Kidney (tissue), 14 donors: ENCODE data around the gene IL1RAP. TPM values are rescaled to one million over a fixed set of nuclear protein-coding genes. Genes with fewer than 3 reads are reported as not detected.
"Not testable (repeated sequence)": the region's sequence is repeated elsewhere in the genome, so short reads cannot be mapped to it uniquely, and the experiment has no call there.

Source experiments
- DNase-seq, 5 donors: peaks; one replicate each; pipeline ENCODE4 v3.0.0-alpha.2; 2013 to 2020
- FAIRE-seq: peaks from 2 replicates; lab custom pipeline; 2012; peaks lifted over from hg19 to GRCh38; lab: Jason Lieb, UNC
- H3K27ac ChIP-seq, 2 donors: one replicate each; pipeline ENCODE4 v1.7.0; 2013; ENCODE audit warnings: low read depth in 2 of 2, low read length in 2 of 2, inconsistent platforms in 1 of 2
- H3K27me3 ChIP-seq: one replicate; pipeline ENCODE4 v1.7.1; 2013; ENCODE audit warnings: low read length, inconsistent platforms; ENCODE audit not compliant: control insufficient read depth, insufficient read depth
- H3K36me3 ChIP-seq, 3 donors: one replicate each; pipeline versions ENCODE4 v1.7.0 to v1.7.1; 2013; ENCODE audit warnings: low read length in 3 of 3, control low read depth in 1 of 3, inconsistent platforms in 1 of 3; ENCODE audit not compliant: insufficient read depth in 3 of 3, control insufficient read depth in 2 of 3
- H3K4me1 ChIP-seq, 3 donors: one replicate each; pipeline versions ENCODE4 v1.7.0 to v1.7.1; 2013; ENCODE audit warnings: low read length in 3 of 3, inconsistent platforms in 1 of 3, low read depth in 1 of 3; ENCODE audit not compliant: control insufficient read depth in 2 of 3, insufficient read depth in 2 of 3
- H3K4me3 ChIP-seq, 3 donors: one replicate each; pipeline versions ENCODE4 v1.7.0 to v1.8.1; 2013; ENCODE audit warnings: low read length in 3 of 3, control low read depth in 1 of 3, inconsistent platforms in 1 of 3
- H3K9ac ChIP-seq, 3 donors: one replicate each; pipeline versions ENCODE4 v1.7.0 to v1.7.1; 2013; ENCODE audit warnings: low read length in 3 of 3, control low read depth in 1 of 3, inconsistent platforms in 1 of 3
- H3K9me3 ChIP-seq, 3 donors: one replicate each; pipeline versions ENCODE4 v1.7.0 to v1.7.1; 2013; ENCODE audit warnings: low read length in 3 of 3, control low read depth in 1 of 3, inconsistent platforms in 1 of 3; ENCODE audit not compliant: control insufficient read depth in 2 of 3, insufficient read depth in 1 of 3
- intact Hi-C: fragments of 100-400 bp; cut with DNase I; formaldehyde crosslinking; loops from one replicate; pipeline ENCODE4 v1.11.1; 2022
- polyA plus RNA-seq: library from polyadenylated mRNA; stranded (reverse); fragments of 350-450 nt; fragmentation: Illumina TruSeq; extraction: RNeasy Lipid Tissue Mini Kit (QIAGEN cat#74804); gene quantifications from one replicate; pipeline ENCODE4 v1.2.3, GENCODE V29; 2014; ENCODE audit warnings: low read depth, low replicate concordance; ENCODE audit not compliant: insufficient read depth
- total RNA-seq: library from RNA; stranded (reverse); fragmentation: NEBNext Ultra II Directional; extraction: Animal tissue kit (Norgen Biotek cat#: 25700); gene quantifications from one replicate; pipeline ENCODE4 v1.2.1, GENCODE V29; 2021
- TF ChIP-seq, protein P1 (sequence below): IDR thresholded peaks from 3 replicates; pipeline ENCODE4 v1.5.1; 2012; ENCODE audit warnings: mild to moderate bottlenecking, moderate library complexity, borderline replicate concordance; ENCODE audit not compliant: insufficient read depth; ENCODE audit errors: extremely low read depth
- donor health status: control.
- donor health status: control.
- donor health status: control.
- donor health status: control.
- donor health status: control.
- donor health status: DM: yes; HTN: yes; CAD: no.
- donor health status: Normal renal cell carcinoma (clear cell type).

The IL1RAP gene
- total and polyA plus RNA-seq, 2 donors from 2014 or later: 1.7 to 10.0 TPM

DNA sequence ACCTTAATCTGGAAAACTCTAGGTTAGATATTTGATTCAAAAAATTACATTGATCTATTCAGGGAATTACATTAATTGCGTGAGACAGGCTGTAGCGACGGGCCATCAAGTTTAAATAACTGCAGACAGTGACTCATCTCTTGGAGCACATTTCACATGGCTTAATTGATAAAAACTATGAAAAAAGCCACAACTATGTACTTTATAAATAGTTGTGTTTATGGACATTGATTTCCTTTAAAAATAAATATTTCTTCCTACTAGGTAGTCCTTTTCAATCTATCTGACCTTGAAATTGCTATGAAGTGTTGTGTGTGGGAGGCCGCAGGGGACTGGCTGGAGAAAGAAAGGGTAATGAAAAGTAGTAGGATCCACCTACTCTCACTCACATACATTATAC lies 157.8 kb downstream of the IL1RAP start:
- intact Hi-C loops: no loop called here
- H3K36me3 ChIP-seq: no peaks in the 10 kb centered on the region
- H3K27ac ChIP-seq: no peak overlapping the region
- no peak for DNase-seq
- TF ChIP-seq, protein P1, sequence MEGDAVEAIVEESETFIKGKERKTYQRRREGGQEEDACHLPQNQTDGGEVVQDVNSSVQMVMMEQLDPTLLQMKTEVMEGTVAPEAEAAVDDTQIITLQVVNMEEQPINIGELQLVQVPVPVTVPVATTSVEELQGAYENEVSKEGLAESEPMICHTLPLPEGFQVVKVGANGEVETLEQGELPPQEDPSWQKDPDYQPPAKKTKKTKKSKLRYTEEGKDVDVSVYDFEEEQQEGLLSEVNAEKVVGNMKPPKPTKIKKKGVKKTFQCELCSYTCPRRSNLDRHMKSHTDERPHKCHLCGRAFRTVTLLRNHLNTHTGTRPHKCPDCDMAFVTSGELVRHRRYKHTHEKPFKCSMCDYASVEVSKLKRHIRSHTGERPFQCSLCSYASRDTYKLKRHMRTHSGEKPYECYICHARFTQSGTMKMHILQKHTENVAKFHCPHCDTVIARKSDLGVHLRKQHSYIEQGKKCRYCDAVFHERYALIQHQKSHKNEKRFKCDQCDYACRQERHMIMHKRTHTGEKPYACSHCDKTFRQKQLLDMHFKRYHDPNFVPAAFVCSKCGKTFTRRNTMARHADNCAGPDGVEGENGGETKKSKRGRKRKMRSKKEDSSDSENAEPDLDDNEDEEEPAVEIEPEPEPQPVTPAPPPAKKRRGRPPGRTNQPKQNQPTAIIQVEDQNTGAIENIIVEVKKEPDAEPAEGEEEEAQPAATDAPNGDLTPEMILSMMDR: no peak
- no peak for FAIRE-seq
- no peak overlapping the region for H3K9ac ChIP-seq
- H3K4me3 ChIP-seq: no peak overlapping the region
- no peaks in the 10 kb centered on the region for H3K4me1 ChIP-seq
- H3K27me3 ChIP-seq: no peaks in the 10 kb centered on the region
- H3K9me3 ChIP-seq: no peaks in the 10 kb centered on the region

DNA sequence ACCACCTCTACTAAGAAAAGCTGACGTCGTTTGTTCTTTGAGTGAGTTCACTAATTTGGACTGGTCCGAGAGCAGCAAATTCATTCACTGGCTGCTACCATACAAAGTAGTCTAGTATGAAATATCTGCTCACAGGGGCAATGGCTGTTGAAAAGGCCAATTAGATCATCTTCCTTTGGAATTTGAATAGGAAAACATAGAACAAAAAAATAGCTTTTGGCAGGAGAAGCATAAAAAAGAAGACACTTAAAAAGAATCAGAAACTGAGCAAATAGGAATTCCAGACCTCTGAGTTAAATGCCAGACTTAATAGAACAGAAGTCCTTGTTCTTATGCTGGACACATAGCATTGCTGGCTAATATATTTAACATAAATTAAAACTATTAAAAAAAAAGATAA lies 159.3 kb downstream of the IL1RAP start:
- Histone ChIP-seq H3K4me1 (no peaks in the 10 kb centered on the region), H3K9me3 (no peaks in the 10 kb centered on the region), H3K9ac (no peak overlapping the region), H3K4me3 (no peak overlapping the region), H3K36me3 (no peaks in the 10 kb centered on the region), H3K27ac (no peak overlapping the region), H3K27me3 (no peaks in the 10 kb centered on the region)
- TF ChIP-seq, protein P1: no peak
- no peak for FAIRE-seq
- intact Hi-C loops: no loop called here
- no peak for DNase-seq

DNA sequence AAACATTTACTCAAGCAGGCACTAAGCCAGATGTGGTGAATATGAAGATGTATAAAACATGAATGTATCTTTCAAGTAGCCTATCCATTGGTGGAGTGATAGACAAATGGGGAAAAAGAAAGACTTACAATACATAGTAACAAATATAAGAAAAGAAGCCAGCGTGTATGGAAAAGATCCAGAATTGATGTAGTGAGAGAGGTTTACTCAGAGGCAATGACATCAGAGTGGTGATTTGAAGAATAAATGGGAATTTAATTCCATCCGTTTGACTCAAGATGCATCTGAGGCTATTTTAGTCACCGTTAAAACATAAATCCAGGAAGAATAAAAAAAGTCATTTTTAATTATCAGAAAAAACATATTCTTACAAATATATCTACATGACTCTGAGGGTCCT lies 162.6 kb downstream of the IL1RAP start:
- Histone ChIP-seq H3K36me3 (no peaks in the 10 kb centered on the region), H3K27ac (no peak overlapping the region), H3K9me3 (no peaks in the 10 kb centered on the region), H3K4me1 (no peaks in the 10 kb centered on the region), H3K4me3 (no peak overlapping the region), H3K9ac (no peak overlapping the region), H3K27me3 (no peaks in the 10 kb centered on the region)
- FAIRE-seq: no peak
- TF ChIP-seq, protein P1: no peak
- intact Hi-C loops: no loop called here
- no peak for DNase-seq

DNA sequence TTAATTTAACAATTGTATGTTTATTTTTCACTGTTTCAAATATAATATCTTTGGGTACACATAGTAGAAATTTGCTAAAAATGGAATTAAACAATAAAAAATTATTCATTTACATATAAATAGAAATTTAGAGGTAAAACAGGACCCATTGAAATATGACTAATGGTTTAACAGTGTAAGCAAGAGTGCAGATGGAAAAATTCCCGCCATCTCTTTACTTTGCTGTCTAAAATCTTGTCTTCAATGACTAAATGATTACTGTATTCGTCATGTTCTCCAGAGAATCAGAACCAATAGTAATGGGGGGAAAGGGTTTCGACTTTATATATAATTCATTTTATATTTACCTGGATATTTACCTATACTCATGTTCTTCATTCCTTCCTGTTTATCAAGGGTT lies 163.1 kb downstream of the IL1RAP start:
- Histone ChIP-seq H3K36me3 (no peaks in the 10 kb centered on the region), H3K27ac (no peak overlapping the region), H3K9me3 (no peaks in the 10 kb centered on the region), H3K9ac (no peak overlapping the region), H3K4me3 (no peak overlapping the region), H3K27me3 (no peaks in the 10 kb centered on the region), H3K4me1 (no peaks in the 10 kb centered on the region)
- FAIRE-seq (no peak), DNase-seq (no peak)
- TF ChIP-seq, protein P1: no peak
- intact Hi-C loops: no loop called here

DNA sequence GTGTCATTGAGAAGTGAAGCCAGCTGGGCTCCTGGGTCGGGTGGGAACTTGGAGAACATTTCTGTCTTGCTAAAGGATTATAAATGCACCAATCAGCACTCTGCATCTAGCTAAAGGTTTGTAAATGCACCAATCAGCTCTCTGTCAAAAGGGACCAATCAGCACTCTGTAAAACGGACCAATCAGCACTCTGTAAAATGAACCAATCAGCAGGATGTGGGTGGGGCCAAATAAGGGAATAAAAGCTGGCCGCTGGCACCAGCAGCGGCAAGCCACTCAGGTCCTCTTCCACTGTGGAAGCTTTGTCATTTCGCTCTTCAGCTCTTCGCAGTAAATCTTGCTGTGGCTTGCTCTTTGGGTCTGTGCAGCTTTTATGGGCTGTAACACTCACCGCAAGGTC lies 164.0 kb downstream of the IL1RAP start:
- H3K36me3 ChIP-seq, H3K9me3 ChIP-seq, H3K4me1 ChIP-seq, H3K9ac ChIP-seq, H3K27ac ChIP-seq, H3K4me3 ChIP-seq, H3K27me3 ChIP-seq, intact Hi-C loops, FAIRE-seq, DNase-seq: not testable (repeated sequence)
